ENCODE measurements around the gene GMPR2.

DNA sequence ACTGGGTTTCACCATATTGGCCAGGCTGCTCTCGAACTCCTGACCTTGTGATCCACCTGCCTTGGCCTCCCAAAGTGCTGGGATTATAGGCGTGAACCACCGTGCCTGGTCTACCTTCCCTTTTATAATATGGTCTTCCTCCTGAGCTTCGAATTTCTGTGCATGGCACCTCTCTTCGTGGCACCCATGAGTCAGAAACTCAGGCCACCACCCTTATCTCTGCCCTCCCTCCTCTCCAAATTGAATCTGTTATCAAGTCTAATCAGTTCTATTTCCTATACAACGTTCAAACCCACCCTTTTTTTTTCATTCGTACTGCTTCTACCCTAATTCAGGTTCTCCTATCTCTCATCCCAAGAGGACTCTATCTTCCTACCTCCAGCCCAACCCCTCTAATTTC, 14.7 kb downstream of the GMPR2 start:
- TF ChIP-seq, protein P1, sequence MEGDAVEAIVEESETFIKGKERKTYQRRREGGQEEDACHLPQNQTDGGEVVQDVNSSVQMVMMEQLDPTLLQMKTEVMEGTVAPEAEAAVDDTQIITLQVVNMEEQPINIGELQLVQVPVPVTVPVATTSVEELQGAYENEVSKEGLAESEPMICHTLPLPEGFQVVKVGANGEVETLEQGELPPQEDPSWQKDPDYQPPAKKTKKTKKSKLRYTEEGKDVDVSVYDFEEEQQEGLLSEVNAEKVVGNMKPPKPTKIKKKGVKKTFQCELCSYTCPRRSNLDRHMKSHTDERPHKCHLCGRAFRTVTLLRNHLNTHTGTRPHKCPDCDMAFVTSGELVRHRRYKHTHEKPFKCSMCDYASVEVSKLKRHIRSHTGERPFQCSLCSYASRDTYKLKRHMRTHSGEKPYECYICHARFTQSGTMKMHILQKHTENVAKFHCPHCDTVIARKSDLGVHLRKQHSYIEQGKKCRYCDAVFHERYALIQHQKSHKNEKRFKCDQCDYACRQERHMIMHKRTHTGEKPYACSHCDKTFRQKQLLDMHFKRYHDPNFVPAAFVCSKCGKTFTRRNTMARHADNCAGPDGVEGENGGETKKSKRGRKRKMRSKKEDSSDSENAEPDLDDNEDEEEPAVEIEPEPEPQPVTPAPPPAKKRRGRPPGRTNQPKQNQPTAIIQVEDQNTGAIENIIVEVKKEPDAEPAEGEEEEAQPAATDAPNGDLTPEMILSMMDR (conservative IDR thresholded peaks at IDR 0.05; ENCODE audit: low read depth in 2 of 2): no peak
- TF ChIP-seq EZH2 (IDR thresholded peaks at IDR 0.05; ENCODE audit: low read depth, unreplicated experiment): no peak
- TF ChIP-seq CREB1 (CRISPR knock-in tag; IDR thresholded peaks at IDR 0.05; ENCODE audit: low read depth): no peak
- TF ChIP-seq EZH2phosphoT487 (IDR thresholded peaks at IDR 0.05; ENCODE audit: unreplicated experiment): no peak
- no peak for TF ChIP-seq POLR2AphosphoS5 (IDR thresholded peaks at IDR 0.05; ENCODE audit: low read depth)
- TF ChIP-seq, protein P2, sequence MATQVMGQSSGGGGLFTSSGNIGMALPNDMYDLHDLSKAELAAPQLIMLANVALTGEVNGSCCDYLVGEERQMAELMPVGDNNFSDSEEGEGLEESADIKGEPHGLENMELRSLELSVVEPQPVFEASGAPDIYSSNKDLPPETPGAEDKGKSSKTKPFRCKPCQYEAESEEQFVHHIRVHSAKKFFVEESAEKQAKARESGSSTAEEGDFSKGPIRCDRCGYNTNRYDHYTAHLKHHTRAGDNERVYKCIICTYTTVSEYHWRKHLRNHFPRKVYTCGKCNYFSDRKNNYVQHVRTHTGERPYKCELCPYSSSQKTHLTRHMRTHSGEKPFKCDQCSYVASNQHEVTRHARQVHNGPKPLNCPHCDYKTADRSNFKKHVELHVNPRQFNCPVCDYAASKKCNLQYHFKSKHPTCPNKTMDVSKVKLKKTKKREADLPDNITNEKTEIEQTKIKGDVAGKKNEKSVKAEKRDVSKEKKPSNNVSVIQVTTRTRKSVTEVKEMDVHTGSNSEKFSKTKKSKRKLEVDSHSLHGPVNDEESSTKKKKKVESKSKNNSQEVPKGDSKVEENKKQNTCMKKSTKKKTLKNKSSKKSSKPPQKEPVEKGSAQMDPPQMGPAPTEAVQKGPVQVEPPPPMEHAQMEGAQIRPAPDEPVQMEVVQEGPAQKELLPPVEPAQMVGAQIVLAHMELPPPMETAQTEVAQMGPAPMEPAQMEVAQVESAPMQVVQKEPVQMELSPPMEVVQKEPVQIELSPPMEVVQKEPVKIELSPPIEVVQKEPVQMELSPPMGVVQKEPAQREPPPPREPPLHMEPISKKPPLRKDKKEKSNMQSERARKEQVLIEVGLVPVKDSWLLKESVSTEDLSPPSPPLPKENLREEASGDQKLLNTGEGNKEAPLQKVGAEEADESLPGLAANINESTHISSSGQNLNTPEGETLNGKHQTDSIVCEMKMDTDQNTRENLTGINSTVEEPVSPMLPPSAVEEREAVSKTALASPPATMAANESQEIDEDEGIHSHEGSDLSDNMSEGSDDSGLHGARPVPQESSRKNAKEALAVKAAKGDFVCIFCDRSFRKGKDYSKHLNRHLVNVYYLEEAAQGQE (IDR thresholded peaks at IDR 0.05; ENCODE audit: unreplicated experiment): no peak
- TF ChIP-seq ZNF114 (CRISPR knock-in tag; IDR thresholded peaks at IDR 0.05): no peak
